GM13977 (cell line): ENCODE results near the gene TMC2.

Source experiments
- DNase-seq: peaks from one replicate; pipeline ENCODE4 v3.0.0; 2012; ENCODE audit warnings: low spot score
- CTCF ChIP-seq: IDR thresholded peaks from 2 replicates; pipeline ENCODE4 v1.5.1; 2012; ENCODE audit warnings: mild to moderate bottlenecking, control low read depth; ENCODE audit not compliant: insufficient read depth; ENCODE audit errors: extremely low read depth, missing control alignments
- in situ Hi-C: fragments of 300-500 bp; cut with MboI; formaldehyde crosslinking; loops from one replicate; pipeline ENCODE4 v1.12.0; 2022; ENCODE audit warnings: low sequenced_read_pairs, low pct_unique_long_range_greater_than_20kb, mixed read lengths, inconsistent platforms; ENCODE audit not compliant: unreplicated experiment

Gene TMC2

GRCh38 chr20:2527762-2528161, 8.6 kb upstream of the TMC2 start:
- in situ Hi-C loops, result no loop called here
- TF ChIP-seq CTCF, result no peak
- no peak for DNase-seq

- in situ Hi-C loops, result no loop called here
- TF ChIP-seq CTCF, result no peak
- no peak for DNase-seq
These were observed 7.6 kb upstream of the TMC2 start for GRCh38 chr20:2528671-2529271.

- in situ Hi-C loops, result no loop called here
These were observed 3.3 kb upstream of the TMC2 start for GRCh38 chr20:2533118-2533517.

GRCh38 chr20:2535711-2536559, 438 bp upstream of the TMC2 start:
- in situ Hi-C loops, result no loop called here
- no peak for DNase-seq
- no peak for TF ChIP-seq CTCF

More at GRCh38 chr20:2533118-2533517, 3.3 kb upstream of the TMC2 start:
- TF ChIP-seq CTCF, result no peak
- DNase-seq, result no peak

GRCh38 chr20:2537101-2537500, 728 bp downstream of the TMC2 start:
- no peak for TF ChIP-seq CTCF
- no peak for DNase-seq
- in situ Hi-C loops, result no loop called here

- no peak for DNase-seq
- TF ChIP-seq CTCF, result no peak
- in situ Hi-C loops, result no loop called here
These were observed 2.0 kb downstream of the TMC2 start for GRCh38 chr20:2538356-2538755.
